Hematopoietic multipotent progenitor cell treated with erythropoietin and hydrocortisone succinate and interleukin-3 and kit ligand, for 6 days (in vitro differentiated cells): ENCODE data around the gene ZNF586.
A peak's percentile ranks its signal among the peaks of the same experiment; 100 is the strongest.
"Not testable (repeated sequence)": the region's sequence is repeated elsewhere in the genome, so short reads cannot be mapped to it uniquely, and the experiment has no call there.

Source experiments
- DNase-seq: peaks from one replicate; pipeline ENCODE4 v3.0.0-alpha.2; 2015

ZNF586 gene

GRCh38 chr19:57769345-57770131 lies at the start of gene ZNF586:
TSS of gene ZNF586 (plus strand) at chr19:57769676. CDS start at chr19:57769843, 167 bp downstream.
- peak; percentile 98 for DNase-seq

- no peak for DNase-seq
Observed at GRCh38 chr19:57719901-57720519, 49.5 kb upstream of the ZNF586 start.

GRCh38 chr19:57720878-57721277 lies 48.6 kb upstream of the ZNF586 start:
- DNase-seq: no peak

GRCh38 chr19:57738320-57738719 lies 31.2 kb upstream of the ZNF586 start:
- DNase-seq: peak; percentile 51

GRCh38 chr19:57738770-57739169 lies 30.7 kb upstream of the ZNF586 start:
- DNase-seq: not testable (repeated sequence)

GRCh38 chr19:57746580-57747471 lies 22.6 kb upstream of the ZNF586 start, which contains the start of gene ZNF776:
TSS of gene ZNF776 (plus strand) at chr19:57746815. CDS start at chr19:57747059, 244 bp downstream.
- DNase-seq: peak; percentile 98

GRCh38 chr19:57747472-57747807 lies 22.0 kb upstream of the ZNF586 start:
- peak; percentile 53 for DNase-seq

- DNase-seq: no peak
Observed at GRCh38 chr19:57748029-57748428, 21.4 kb upstream of the ZNF586 start.

GRCh38 chr19:57754091-57754673 lies 15.3 kb upstream of the ZNF586 start:
- no peak for DNase-seq

- DNase-seq: no peak
Observed at GRCh38 chr19:57755031-57755430, 14.4 kb upstream of the ZNF586 start.

- DNase-seq: no peak
Observed at GRCh38 chr19:57757941-57758340, 11.5 kb upstream of the ZNF586 start.

GRCh38 chr19:57759096-57759495 lies 10.4 kb upstream of the ZNF586 start:
- no peak for DNase-seq

GRCh38 chr19:57771417-57771816 lies 1.9 kb downstream of the ZNF586 start:
- no peak for DNase-seq

- no peak for DNase-seq
Observed at GRCh38 chr19:57773488-57773887, 4.0 kb downstream of the ZNF586 start.

- no peak for DNase-seq
Observed at GRCh38 chr19:57776764-57777296, 7.4 kb downstream of the ZNF586 start.

GRCh38 chr19:57778336-57778735 lies 8.9 kb downstream of the ZNF586 start:
- no peak for DNase-seq

- DNase-seq: no peak
Observed at GRCh38 chr19:57779220-57779845, 9.9 kb downstream of the ZNF586 start.

GRCh38 chr19:57786286-57786685 lies 16.8 kb downstream of the ZNF586 start:
- DNase-seq: no peak

GRCh38 chr19:57786906-57787305 lies 17.4 kb downstream of the ZNF586 start:
- DNase-seq: no peak

- no peak for DNase-seq
Observed at GRCh38 chr19:57788114-57788692, 18.7 kb downstream of the ZNF586 start.

GRCh38 chr19:57789288-57789687 lies 19.8 kb downstream of the ZNF586 start:
- DNase-seq: no peak

GRCh38 chr19:57796580-57796979 lies 27.1 kb downstream of the ZNF586 start:
- DNase-seq: not testable (repeated sequence)
